NOMO-1 treated with dmso at 0.1 percent for 144 hours (cell line): ENCODE results near the gene NFATC1.

Experiments
- DNase-seq: peaks from one replicate; lab custom pipeline; 2025; ENCODE audit not compliant: unreplicated experiment; lab: John Stamatoyannopoulos, UW

The NFATC1 gene

GRCh38 chr18:79453816-79454735, 58.3 kb downstream of the NFATC1 start:
- no peak for DNase-seq

- no peak for DNase-seq
Observed at GRCh38 chr18:79455261-79455660, 59.5 kb downstream of the NFATC1 start.

DNA sequence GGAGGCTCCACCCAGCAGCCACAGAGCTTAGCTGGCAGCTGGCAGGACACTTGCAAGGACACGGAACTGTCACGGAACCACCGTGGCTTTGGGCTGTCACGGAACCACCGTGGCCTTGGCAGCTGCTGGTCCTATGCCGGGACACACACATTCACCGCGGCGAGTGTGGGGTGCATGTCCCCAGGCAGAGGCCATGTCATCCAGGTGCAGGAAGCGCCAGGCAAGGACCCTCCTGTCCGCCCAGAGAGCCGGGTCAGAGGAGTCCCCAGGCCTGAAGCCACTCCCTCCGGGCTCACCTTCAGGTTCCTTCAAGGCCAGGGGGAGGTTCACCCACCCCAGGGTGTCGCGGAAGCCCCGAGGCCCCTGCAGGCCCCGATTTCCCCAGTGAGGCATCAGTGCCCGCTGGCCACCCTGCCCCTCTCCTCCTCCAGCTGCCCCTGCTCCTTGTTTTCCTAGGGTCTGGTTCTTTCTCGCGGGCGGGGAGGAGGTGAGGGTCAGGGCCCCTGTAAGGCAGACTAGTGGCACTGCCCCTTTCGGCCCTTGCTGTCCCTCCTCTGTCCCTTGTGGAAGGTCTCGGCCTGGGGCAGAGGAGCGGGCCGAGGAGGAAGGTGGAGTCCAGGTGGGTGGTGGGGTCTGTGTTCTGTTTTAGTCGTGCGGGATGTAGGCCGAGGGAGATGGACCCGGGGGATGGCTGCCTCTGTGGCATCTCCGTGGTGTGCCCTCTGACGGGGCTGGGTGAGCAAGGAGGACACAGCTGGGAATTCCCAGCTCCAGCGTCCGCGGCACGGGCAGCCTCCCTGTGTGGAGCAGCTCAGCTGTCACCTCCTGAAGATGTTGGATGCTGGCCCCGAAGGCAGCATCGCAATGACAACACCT, 60.6 kb downstream of the NFATC1 start:
- DNase-seq, result no peak

DNA sequence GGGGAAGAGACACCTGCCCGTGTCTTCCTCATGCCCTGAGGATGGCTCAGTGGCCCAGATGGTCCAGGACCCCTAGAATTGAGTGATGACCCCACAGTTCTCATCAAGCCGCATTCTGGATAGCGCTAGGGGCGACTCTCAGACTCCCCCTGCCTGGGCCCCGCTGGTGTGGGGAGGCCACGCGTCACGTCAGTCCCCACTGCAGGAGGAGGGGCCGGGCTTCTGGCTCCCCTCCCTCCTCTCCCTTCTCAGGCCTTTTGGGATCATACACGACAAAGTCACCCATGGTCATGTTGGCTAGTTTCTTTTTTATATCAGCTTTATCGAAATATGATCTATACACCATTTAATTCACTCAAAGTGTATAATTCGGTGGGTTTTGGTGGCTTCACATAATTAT, 61.5 kb downstream of the NFATC1 start:
- no peak for DNase-seq

DNA sequence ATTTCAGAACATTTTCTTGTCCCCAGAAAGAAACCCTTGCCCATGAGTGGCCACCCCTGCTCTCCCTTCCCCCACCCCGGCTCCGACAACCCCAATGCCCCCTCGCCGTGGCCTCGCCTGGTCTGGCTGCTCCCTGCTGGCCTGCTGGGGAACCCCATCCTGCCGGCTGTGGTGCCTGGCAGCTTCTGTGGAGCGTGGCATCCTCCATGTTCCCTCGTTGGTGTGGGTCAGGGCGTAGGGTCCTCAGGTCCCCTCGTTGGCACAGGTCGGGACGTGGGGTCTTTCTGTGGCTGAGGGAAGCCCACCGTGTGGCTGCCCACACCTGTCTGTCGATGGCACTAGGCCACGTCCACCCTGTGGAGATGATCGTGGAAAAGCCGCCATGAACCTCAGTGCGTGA, 61.9 kb downstream of the NFATC1 start:
- no peak for DNase-seq

DNA sequence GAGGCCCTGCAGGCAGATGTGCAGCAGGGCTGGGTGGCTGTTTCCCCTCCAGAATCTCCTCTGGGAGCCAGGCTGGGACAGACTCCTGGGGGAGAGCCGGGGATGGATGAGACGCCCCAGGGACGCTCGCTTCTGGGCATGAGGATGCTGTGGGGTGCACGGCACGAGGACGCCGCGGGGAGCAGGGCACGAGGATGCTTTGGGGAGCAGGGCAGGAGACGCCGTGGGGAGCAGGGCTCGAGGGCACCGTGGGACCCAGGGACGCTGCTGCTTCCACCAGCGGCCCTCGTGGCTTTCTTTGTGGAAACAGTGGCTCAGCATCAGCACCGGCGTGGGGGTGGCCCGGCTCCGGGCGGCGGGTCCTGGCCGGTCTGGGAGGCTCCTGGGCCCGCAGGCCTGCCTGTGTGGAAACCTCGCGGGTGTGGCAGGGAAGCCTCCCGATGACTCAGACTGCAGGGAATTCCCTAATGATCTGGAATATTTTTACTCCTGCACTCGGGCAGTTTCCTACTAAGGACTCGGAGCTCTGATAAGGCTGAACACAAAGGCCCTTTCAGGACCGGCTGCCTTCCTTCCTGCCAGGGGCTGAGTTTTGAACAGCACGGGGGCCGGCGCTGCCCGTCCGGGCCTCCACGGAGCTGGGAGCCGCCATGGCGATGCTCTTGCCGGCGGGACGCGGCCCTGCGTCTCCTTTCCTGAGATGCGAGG, 62.6 kb downstream of the NFATC1 start:
- DNase-seq, result no peak

DNA sequence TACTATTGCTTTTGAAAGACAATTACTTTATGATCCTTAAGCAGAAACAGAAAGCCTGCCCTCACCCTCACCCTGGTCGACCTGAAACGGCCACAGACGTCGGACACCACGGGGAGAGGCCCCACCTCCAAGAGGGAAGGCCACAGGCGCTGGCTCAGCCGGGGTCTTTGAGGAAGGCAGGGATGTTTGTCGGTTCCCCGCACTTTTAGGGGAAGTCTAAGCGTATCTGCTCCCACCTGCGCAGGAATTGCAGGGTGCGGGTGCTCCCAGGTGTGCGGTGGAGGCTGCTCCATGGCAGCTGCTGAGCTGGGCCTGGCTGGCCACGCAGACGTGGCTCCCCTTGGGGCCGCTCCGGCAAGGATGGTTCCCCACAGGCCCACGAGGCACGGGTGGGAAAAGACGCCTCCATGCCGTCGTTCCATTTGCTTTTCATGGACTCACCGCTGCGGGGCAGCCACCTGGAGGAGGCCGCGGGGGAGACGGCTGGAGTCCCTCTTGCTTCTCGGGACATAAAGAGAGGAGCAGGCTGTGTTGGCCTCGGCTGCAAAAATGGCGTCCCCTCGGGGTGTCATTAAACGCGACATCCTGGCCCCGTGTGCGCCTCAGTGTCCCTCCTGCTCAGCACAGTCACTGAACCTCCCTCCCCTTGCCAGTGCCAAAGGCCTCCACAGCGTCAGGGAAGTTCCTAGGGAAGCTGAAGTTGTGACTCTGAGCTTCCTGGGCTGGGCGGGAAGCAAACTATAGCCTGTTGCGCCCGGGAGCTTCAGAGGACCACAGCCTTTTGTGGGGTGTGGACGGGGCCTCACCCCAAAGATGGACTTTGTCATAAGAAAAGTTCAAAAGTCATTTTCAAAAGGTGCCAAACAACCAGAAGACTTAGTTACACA, 63.4 kb downstream of the NFATC1 start:
- no peak for DNase-seq

DNA sequence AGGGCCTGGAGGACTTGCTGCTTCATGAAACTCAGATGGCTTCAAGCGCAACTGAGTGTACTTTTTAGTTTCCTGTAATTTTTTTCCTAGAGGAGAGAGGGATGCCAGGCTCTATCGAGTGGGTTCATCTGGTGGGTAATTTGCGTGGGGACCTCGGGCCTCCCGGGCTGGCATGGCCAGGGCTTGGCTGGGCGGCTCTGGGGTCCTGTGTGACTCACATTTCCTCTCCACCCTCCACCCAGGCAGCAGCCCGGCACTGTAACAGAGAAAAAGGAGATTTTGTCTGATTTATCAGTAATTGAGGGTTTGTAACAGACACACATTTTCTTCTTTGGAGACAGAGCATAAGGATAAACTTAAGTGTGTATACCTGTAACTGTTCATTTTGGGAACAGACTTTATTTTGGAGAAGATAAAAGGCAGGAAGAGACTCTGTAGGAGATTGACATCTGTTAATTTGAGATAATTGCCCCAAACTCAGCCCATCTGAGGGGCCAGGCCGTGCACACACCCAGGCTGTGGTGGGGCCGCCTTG, 64.3 kb downstream of the NFATC1 start:
- no peak for DNase-seq

DNA sequence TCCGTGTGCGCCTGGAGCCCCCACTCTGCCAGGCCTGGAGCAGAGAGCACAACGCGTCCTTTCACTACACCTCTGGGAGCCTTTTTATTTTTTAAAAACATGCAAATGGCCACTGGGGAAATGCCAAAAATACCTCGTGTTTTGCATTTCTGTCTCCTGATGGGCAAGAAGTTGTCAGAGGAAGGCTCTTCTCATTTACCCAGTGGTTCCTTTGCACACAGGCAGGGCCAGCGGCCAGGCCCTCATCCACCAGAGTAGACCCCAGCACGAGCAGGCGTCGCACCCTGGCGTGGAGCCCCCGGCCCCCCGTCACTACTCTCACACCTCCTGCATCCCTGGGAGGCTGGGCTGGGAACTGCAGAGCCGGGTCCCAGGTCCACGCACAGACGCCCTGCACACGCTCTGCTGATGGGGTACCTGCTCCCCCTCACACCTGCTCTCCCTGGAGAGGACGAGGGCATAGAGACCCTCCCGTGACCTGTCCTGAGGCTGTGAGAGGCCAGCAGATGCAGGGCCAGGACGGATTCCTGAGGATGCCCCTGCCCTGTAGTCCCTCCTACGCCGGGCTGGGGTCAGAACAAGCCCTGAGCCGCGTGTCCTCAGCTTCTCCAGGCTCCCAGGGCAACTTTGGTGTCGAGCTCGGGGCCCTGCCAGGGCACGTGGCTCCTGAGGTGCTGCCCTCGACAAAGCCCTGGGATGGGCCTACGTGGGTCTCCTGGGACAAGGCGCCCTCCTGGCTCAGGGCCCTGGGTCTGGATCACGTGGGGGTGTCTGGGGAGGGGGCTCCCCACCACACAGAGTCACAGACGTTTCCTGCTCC, 65.0 kb downstream of the NFATC1 start:
- DNase-seq, result no peak

DNA sequence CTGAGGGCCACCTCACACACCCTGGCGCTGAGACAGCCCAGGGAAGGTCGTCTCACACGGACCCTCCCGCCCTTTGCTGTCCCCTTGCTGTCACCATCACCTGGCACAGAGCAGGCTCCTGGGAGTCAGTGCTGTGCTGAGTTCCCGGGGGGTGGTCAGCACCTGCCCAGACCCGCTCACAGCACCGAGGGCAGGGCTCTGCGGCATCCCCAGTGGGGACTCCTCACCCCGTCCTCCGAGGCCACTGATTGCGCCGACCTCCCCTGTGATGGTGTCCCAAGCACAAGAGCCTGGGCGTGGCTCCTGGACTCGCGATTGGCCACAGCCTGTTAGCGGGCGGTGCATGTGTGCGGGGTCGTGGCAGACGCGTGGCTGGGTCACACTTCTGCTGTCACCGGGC, 65.9 kb downstream of the NFATC1 start:
- no peak for DNase-seq

DNA sequence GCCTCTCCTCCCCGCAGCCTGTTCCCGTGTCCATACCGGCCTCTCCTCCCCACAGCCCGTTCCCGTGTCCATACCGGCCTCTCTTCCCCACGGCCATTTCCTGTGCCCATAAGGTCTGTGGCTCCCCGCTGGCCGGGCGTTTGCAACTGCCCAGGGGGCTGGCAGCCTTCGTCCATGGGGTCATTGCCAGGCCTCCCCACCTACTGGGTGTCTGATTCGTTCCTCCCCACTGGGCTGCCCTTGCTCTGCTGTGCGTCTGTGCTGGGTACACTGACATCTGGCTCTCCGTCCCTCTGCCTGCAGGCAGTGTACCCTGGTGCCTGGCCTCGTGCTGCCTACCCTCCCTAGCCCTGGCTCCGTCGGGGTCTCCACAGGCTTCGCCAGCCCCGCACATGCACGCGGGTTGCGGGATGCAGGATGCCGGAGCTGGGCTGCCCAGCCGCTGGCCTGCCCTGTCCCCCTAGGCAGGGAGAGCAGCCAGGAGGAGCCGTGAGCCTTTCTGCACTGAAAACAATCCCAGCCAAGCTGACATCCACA, 67.8 kb downstream of the NFATC1 start:
- no peak for DNase-seq

- no peak for DNase-seq
Observed at GRCh38 chr18:79465392-79465991, 69.8 kb downstream of the NFATC1 start.

- no peak for DNase-seq
Observed at GRCh38 chr18:79466591-79466990, 70.9 kb downstream of the NFATC1 start.

GRCh38 chr18:79467126-79467525, 71.4 kb downstream of the NFATC1 start:
- DNase-seq, result no peak

GRCh38 chr18:79468119-79468789, 72.5 kb downstream of the NFATC1 start:
- DNase-seq, result no peak

DNA sequence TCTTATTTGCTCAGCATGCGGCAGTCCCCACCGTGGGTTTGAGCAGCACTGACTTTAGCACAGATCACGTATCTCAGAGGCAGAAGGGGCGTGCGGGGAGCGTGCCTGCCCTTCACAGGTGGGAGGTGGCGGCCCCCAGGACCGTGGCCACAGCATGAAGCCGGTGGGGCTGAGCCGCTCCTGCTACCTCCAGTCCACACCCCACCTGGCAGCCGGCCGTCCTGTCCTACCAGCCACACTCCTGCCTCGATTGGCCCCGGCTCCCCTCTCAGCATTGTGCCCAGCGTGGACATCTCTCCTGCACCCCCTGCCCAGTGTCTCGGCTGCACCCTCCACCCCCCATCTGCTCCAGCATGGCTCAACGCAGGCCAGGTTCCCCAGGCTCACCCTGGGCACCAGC, 73.6 kb downstream of the NFATC1 start:
- DNase-seq, result no peak

- DNase-seq, result no peak
Observed at GRCh38 chr18:79469751-79470505, 74.2 kb downstream of the NFATC1 start.
